ENCODE measurements around the gene PALM3. TPM values are rescaled to one million over a fixed set of nuclear protein-coding genes. Genes with fewer than 3 reads are reported as not detected.

PALM3 gene
- total RNA-seq, 1 experiment from 2014 or later: 0.54 TPM

DNA sequence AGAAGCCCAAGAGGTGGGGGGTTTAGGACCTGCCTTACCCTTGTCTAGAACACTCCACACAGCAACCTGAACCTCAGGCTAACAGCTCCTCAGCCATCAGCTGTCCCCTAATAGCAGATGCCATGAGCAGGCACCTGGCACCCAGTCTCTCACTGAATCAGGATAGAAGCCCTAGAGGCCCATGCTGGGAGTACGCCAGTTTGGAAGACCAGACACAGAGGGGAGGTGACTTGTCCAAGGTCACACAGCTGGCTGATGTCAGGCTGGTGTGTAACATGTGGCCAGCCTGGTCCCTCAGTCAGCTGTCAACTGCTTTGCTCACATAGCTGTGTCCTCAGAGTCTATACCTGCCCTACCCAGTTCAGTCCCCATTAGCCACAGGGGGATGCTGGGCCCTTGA is 41.4 kb upstream of the PALM3 start:
- in situ Hi-C loops (cut with HindIII; ENCODE audit: low pct_unique_long_range_greater_than_20kb, low sequenced_read_pairs): no loop called here

GRCh38 chr19:14102756-14103155 is 40.9 kb upstream of the PALM3 start:
- POLR2A ChIA-PET: interaction anchor here (0.8 kb wide), 1 partner anchor 13 kb away, joined by 3 read pairs; no protein-coding TSS in a partner anchor
- Histone ChIP-seq H3K27ac (ENCODE audit: low read length) (no peak overlapping the region), H3K4me1 (ENCODE audit: control insufficient read depth, insufficient read depth, low read length) (no peaks in the 10 kb centered on the region), H3K36me3 (ENCODE audit: control insufficient read depth, insufficient read depth, low read length) (no peaks in the 10 kb centered on the region), H3K9me3 (ENCODE audit: control insufficient read depth, insufficient read depth, low read depth, low read length) (no peaks in the 10 kb centered on the region), H3K27me3 (ENCODE audit: control insufficient read depth, insufficient read depth, low read length) (no peaks in the 10 kb centered on the region), H3K4me3 (ENCODE audit: low read depth in 2 of 2, low read length in 2 of 2) (no peak overlapping the region)
- ATAC-seq (no peak), DNase-seq (ENCODE audit: low read depth, low spot score) (no peak)
- CTCF ChIA-PET: no interaction called here
- BruUV-seq (replicated peaks): no TSS peak
- intact Hi-C loops (cut with micrococcal nuclease; ENCODE audit: unreplicated experiment): no loop called here
- in situ Hi-C loops (cut with HindIII; ENCODE audit: low pct_unique_long_range_greater_than_20kb, low sequenced_read_pairs): no loop called here
- TF ChIP-seq SIN3A (IDR thresholded peaks at IDR 0.05; ENCODE audit: borderline replicate concordance, insufficient read depth, low read depth, low read length) (no peak), TCF7L2 (IDR thresholded peaks at IDR 0.05; ENCODE audit: low read depth, low read length) (no peak), POLR2AphosphoS5 (IDR thresholded peaks at IDR 0.05; ENCODE audit: low read depth, low read length) (no peak), REST (IDR thresholded peaks at IDR 0.05; ENCODE audit: insufficient read depth in 1 of 2, low read depth in 2 of 2, low read length in 1 of 2) (no peak)

More for the DNA sequence above, 41.4 kb upstream of the PALM3 start:
- CTCF ChIA-PET: no interaction called here
- DNase-seq (ENCODE audit: low read depth, low spot score): no peak
- Histone ChIP-seq H3K4me1 (ENCODE audit: control insufficient read depth, insufficient read depth, low read length) (no peaks in the 10 kb centered on the region), H3K4me3 (ENCODE audit: low read depth in 2 of 2, low read length in 2 of 2) (no peak overlapping the region), H3K36me3 (ENCODE audit: control insufficient read depth, insufficient read depth, low read length) (no peaks in the 10 kb centered on the region), H3K27me3 (ENCODE audit: control insufficient read depth, insufficient read depth, low read length) (no peaks in the 10 kb centered on the region), H3K9me3 (ENCODE audit: control insufficient read depth, insufficient read depth, low read depth, low read length) (no peaks in the 10 kb centered on the region), H3K27ac (ENCODE audit: low read length) (no peak overlapping the region)
- no peak for ATAC-seq
- no peak for TF ChIP-seq SIN3A (IDR thresholded peaks at IDR 0.05; ENCODE audit: borderline replicate concordance, insufficient read depth, low read depth, low read length)
- no peak for TF ChIP-seq TCF7L2 (IDR thresholded peaks at IDR 0.05; ENCODE audit: low read depth, low read length)
- TF ChIP-seq REST (IDR thresholded peaks at IDR 0.05; ENCODE audit: insufficient read depth in 1 of 2, low read depth in 2 of 2, low read length in 1 of 2): no peak
- no peak for TF ChIP-seq POLR2AphosphoS5 (IDR thresholded peaks at IDR 0.05; ENCODE audit: low read depth, low read length)
- no peak for TF ChIP-seq CTCF (IDR thresholded peaks at IDR 0.05)
- POLR2A ChIA-PET: interaction anchor here (0.8 kb wide), 1 partner anchor 12 kb away, joined by 3 read pairs; no protein-coding TSS in a partner anchor
- intact Hi-C loops (cut with micrococcal nuclease; ENCODE audit: unreplicated experiment): no loop called here
- no TSS peak for BruUV-seq (replicated peaks)

Data from Panc1 (cell line).